ENCODE measurements around the gene RTN4IP1. TPM values are rescaled to one million over a fixed set of nuclear protein-coding genes. Genes with fewer than 3 reads are reported as not detected.

RTN4IP1 gene
- total and polyA plus RNA-seq, 11 donors = 6.9 to 23.3 (median 13.6) TPM

DNA sequence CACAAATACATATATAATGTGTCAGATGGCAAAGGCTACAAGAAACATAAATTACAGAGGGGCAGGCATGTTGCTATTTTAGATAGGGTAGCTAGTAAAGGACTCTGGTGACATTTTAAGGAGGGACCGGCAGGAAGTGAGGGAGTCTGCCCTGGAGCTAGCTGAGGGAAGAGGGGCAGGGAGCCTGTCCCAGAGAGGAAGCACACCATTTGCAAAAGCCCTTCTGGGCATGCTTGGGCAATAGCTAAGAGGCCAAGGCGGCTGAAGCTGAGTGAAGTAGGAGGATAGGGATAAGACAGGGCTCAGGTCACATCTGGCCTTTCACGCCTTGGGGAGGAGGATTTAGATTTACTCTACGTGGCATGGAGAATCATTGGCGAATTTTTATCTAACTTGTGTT lies 96.2 kb downstream of the RTN4IP1 start:
- TF ChIP-seq POLR2A (IDR thresholded peaks at IDR 0.05) = no peak
- TF ChIP-seq, protein P1, sequence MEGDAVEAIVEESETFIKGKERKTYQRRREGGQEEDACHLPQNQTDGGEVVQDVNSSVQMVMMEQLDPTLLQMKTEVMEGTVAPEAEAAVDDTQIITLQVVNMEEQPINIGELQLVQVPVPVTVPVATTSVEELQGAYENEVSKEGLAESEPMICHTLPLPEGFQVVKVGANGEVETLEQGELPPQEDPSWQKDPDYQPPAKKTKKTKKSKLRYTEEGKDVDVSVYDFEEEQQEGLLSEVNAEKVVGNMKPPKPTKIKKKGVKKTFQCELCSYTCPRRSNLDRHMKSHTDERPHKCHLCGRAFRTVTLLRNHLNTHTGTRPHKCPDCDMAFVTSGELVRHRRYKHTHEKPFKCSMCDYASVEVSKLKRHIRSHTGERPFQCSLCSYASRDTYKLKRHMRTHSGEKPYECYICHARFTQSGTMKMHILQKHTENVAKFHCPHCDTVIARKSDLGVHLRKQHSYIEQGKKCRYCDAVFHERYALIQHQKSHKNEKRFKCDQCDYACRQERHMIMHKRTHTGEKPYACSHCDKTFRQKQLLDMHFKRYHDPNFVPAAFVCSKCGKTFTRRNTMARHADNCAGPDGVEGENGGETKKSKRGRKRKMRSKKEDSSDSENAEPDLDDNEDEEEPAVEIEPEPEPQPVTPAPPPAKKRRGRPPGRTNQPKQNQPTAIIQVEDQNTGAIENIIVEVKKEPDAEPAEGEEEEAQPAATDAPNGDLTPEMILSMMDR (IDR thresholded peaks at IDR 0.05) = no peak
- no peaks in the 10 kb centered on the region for H3K9me3 ChIP-seq
- H3K27ac ChIP-seq = no peak overlapping the region
- no peak overlapping the region for H3K4me3 ChIP-seq
- intact Hi-C loops (cut with DNase I) = no loop called here
- H3K36me3 ChIP-seq = peaks cover 0 to 64% (median 0%) of the 10 kb centered on the region in 9 donors
- H3K27me3 ChIP-seq = no peaks in the 10 kb centered on the region
- peaks cover 0 to 37% (median 0%) of the 10 kb centered on the region in 12 donors for H3K4me1 ChIP-seq
- WGBS, 4 donors = 61 to 87% (median 77%) methylated on average over 5 of the region's 5 CpGs
- ATAC-seq (peak in 1 of 4 donors; percentile 36), DNase-seq (no peak)

DNA sequence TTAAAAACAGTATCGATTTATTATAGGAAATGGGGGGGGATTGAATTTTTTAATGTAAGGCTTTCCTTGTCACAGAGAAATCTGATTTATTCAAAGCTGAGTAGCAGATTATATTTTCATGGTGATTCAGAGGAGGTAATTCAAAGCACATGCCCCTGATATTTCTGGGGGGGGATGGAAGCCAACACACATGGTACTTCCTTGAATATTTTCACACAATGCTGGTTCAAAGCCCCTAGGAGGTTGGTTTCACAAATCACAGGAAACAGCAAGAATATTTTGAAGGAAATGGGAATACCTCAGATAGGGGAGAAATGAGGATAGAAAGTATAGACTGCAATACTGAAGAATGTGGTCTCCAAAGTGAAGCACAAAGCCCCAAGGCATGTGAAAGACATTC lies 98.8 kb downstream of the RTN4IP1 start:
- ATAC-seq = no peak

DNA sequence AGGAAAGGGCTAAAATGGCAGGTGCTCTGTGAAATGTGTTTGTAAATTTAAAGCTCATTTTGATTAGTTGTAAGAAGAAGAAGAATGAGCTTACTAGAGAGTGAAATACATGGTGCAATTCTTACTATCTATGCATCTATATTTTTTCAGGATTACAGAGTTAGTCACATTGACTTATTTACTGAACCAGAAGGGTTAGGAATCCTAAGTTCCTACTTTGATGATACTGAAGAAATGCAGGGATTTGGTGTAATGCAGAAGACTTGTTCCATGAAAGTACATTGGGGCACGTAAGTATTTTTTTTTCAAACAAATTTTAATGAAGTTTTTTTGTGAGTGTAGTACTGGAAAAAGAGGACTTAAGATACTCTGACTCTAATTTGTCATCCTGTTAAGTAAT lies 99.3 kb downstream of the RTN4IP1 start:
- H3K36me3 ChIP-seq = peaks cover 0 to 81% (median 0%) of the 10 kb centered on the region in 9 donors
- WGBS, 4 donors = 94 to 98% (median 97%) methylated on average over 1 of the region's 1 CpG
- no peaks in the 10 kb centered on the region for H3K27me3 ChIP-seq
- H3K4me3 ChIP-seq = no peak overlapping the region
- no peak overlapping the region for H3K27ac ChIP-seq
- H3K4me1 ChIP-seq = peaks cover 0 to 33% (median 0%) of the 10 kb centered on the region in 12 donors
- ATAC-seq (no peak), DNase-seq (no peak)
- H3K9me3 ChIP-seq = no peaks in the 10 kb centered on the region
- intact Hi-C loops (cut with DNase I) = no loop called here
- no peak for TF ChIP-seq POLR2A (IDR thresholded peaks at IDR 0.05)
- TF ChIP-seq, protein P1 (IDR thresholded peaks at IDR 0.05) = no peak

More for the DNA sequence above, 98.8 kb downstream of the RTN4IP1 start:
- no peak for DNase-seq
- Histone ChIP-seq H3K27me3 (no peaks in the 10 kb centered on the region), H3K9me3 (no peaks in the 10 kb centered on the region), H3K27ac (no peak overlapping the region), H3K4me1 (peaks cover 0 to 29% (median 0%) of the 10 kb centered on the region in 12 donors), H3K4me3 (no peak overlapping the region), H3K36me3 (peaks cover 0 to 86% (median 0%) of the 10 kb centered on the region in 9 donors)
- 74 to 95% (median 89%) methylated on average over 1 of the region's 1 CpG for WGBS, 4 donors
- intact Hi-C loops (cut with DNase I) = no loop called here
- TF ChIP-seq, protein P1 (IDR thresholded peaks at IDR 0.05) = no peak
- TF ChIP-seq POLR2A (IDR thresholded peaks at IDR 0.05) = no peak

DNA sequence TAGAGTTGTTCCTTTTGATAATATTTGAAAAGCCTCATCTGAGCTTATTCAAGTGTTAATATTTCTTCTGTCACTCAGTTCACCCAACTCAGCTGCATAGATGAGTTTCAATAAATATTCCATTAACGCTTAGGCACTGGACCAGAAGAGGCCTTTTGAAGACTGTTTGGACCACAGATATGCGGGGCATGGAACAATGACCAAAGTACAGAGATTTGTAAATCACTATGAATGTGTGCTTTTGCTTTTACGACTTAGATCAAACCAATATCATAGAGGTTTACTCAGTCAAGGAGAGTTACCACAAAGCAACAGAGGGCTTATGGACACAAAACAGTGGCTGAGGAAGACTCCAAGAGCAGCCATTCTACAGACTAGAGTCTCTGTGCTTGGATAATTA lies 99.9 kb downstream of the RTN4IP1 start:
- Histone ChIP-seq H3K27ac (no peak overlapping the region), H3K4me1 (peaks cover 0 to 37% (median 0%) of the 10 kb centered on the region in 12 donors), H3K36me3 (peaks cover 0 to 76% (median 0%) of the 10 kb centered on the region in 9 donors), H3K9me3 (no peaks in the 10 kb centered on the region), H3K4me3 (no peak overlapping the region), H3K27me3 (no peaks in the 10 kb centered on the region)
- DNase-seq = no peak
- ATAC-seq = no peak
- no peak for TF ChIP-seq POLR2A (IDR thresholded peaks at IDR 0.05)
- TF ChIP-seq, protein P1 (IDR thresholded peaks at IDR 0.05) = no peak
- 94 to 98% (median 96%) methylated on average over 3 of the region's 3 CpGs for WGBS, 4 donors
- intact Hi-C loops (cut with DNase I) = no loop called here
